ENCODE data around the gene ZNF440. TPM values are rescaled to one million over a fixed set of nuclear protein-coding genes. Genes with fewer than 3 reads are reported as not detected.

The ZNF440 gene
- total RNA-seq (2022; extraction: Qiagen RNA extraction; ENCODE audit: low read depth) = 0.04 to 0.22 TPM (median 0.07 TPM) in 3 of 5 replicates, not detected in the others

DNA sequence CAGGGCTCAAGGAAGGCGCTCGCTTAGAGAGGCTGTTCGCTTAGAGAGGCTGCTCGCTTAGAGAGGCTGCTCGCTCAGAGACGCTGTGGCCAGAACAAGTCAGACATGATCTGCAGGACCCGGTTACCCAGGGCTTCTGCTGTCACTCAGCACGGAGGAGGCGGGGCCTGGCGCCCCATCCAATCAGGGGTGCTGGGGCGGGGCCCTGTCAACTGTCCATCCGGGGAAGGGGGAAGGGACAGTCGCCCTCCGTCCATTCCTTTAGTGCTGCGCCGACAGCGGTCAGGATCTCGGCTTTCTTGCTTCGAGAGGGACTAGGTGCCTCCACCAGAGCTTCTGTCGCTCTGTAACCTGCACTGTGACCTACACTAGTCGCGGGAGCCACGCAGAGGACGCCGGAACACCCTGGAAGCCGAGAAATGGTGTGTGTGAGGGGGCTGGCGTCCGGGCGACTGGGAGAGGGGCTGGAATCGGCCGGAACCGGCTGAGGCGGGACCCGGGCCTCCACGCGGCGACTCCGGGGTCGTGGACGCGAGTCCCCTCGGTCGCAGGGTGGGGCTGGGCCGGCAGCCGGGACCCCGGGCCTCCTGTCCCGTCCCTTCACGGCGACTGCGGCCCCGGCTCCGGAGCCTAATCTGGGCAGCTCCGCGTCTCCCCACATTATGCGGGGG, at the start of gene ZNF440:
Gene ZNF440 (plus strand): TSS at position 245 of the 671 bp plus-strand sequence. CDS start 175 bp downstream, at position 420.

GRCh38 chr19:11766597-11767591, 47.2 kb upstream of the ZNF440 start, which contains the start of gene ZNF441:
ZNF441 (plus strand) TSS chr19:11767000; CDS start chr19:11767194, 194 bp downstream.

GRCh38 chr19:11798391-11799330, 15.4 kb upstream of the ZNF440 start, which contains the start of gene ZNF491:
ZNF491 (plus strand) TSS chr19:11798523; CDS start chr19:11805954, 7,431 bp downstream.

DNA sequence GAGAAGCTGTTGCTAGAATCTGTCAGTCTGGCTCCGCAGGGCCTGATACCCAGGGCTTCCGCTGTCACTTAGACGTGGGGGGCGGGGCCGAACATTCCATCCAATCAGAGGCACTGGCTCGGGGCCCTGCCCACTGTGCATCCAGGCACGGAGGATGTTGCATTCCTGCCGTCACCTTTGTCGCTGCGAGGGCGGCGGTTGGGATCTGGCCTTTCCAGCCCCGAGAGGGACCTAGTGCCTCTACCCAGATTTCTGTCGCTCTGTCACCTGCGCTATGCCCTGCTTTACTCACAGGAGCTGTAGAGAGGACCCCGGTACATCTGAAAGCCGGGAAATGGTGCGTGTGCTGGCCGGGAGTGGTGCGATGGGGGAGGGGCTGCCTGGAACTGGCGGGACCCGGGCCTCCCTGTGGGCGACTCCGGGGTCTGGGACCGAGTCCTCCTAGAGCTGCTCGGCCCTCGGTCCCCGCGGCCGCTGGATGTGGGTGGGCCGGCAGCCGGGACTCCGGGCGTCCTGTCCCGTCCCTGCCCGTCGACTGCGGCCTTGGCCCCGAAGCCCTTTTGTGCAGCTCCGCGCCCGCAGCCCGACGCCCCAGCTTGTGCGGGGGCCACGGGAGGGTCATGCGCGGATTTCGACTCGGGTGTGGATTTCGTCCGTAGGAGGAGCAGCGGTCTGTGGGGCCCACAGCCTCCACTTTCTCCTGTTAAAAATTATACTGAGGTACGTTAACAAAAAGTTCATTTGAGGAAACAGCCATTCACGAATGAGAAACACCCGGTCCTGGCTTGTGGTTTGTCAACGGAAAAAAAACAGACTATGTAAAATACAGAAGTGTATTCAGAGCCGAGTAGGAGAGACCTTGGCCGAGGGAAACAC, 34.8 kb downstream of the ZNF440 start, which contains the start of gene ZNF439:
Gene ZNF439 (plus strand): TSS at position 133 of the 876 bp plus-strand sequence. CDS start 142 bp downstream, at position 275.

Other genes starting within 250 kb of the ZNF440 start
- 0.10 to 0.33 TPM (median 0.24 TPM) in 4 of 5 replicates, not detected in the other for gene ACP5, start 236.6 kb upstream of the ZNF440 start, total RNA-seq (2022; extraction: Qiagen RNA extraction; ENCODE audit: low read depth)
- gene ZNF627, start 216.8 kb upstream of the ZNF440 start, total RNA-seq (2022; extraction: Qiagen RNA extraction; ENCODE audit: low read depth) = 3.4 to 5.3 TPM (median 4.0 TPM) in 5 replicates
- 2.1 to 4.6 TPM (median 3.1 TPM) in 5 replicates for gene ZNF823, start 75.3 kb upstream of the ZNF440 start, total RNA-seq (2022; extraction: Qiagen RNA extraction; ENCODE audit: low read depth)
- 0.02 TPM in 1 of 5 replicates, not detected in the others for gene ZNF441, start 47.3 kb upstream of the ZNF440 start, total RNA-seq (2022; extraction: Qiagen RNA extraction; ENCODE audit: low read depth)
- not detected in 5 replicates for gene ZNF491, start 15.8 kb upstream of the ZNF440 start, total RNA-seq (2022; extraction: Qiagen RNA extraction; ENCODE audit: low read depth)
- not detected in 5 replicates for gene ZNF439, start 34.5 kb downstream of the ZNF440 start, total RNA-seq (2022; extraction: Qiagen RNA extraction; ENCODE audit: low read depth)
- gene ZNF69, start 73.5 kb downstream of the ZNF440 start, total RNA-seq (2022; extraction: Qiagen RNA extraction; ENCODE audit: low read depth) = not detected in 5 replicates
- gene ZNF700, start 110.8 kb downstream of the ZNF440 start, total RNA-seq (2022; extraction: Qiagen RNA extraction; ENCODE audit: low read depth) = 0.15 to 0.52 TPM (median 0.24 TPM) in 5 replicates
- not detected in 5 replicates for gene ZNF763, start 150.8 kb downstream of the ZNF440 start, total RNA-seq (2022; extraction: Qiagen RNA extraction; ENCODE audit: low read depth)
- not detected in 5 replicates for gene ZNF433, start 221.4 kb downstream of the ZNF440 start, total RNA-seq (2022; extraction: Qiagen RNA extraction; ENCODE audit: low read depth)
- not detected in 5 replicates for gene ZNF878, start 238.7 kb downstream of the ZNF440 start, total RNA-seq (2022; extraction: Qiagen RNA extraction; ENCODE audit: low read depth)